Astrocyte (in vitro differentiated cells and primary cell): Measurements from ENCODE around the gene ABCC4. TPM values are rescaled to one million over a fixed set of nuclear protein-coding genes. Genes with fewer than 3 reads are reported as not detected.
A peak's percentile ranks its signal among the peaks of the same experiment; 100 is the strongest.
"Not testable (repeated sequence)": the region's sequence is repeated elsewhere in the genome, so short reads cannot be mapped to it uniquely, and the experiment has no call there.

ENCODE experiments used
- DNase-seq: peaks from one replicate; pipeline ENCODE4 v3.0.0-alpha.2; 2010; ENCODE audit warnings: low read depth
- FAIRE-seq: peaks from 2 replicates; lab custom pipeline; 2011; peaks lifted over from hg19 to GRCh38; lab: Jason Lieb, UNC
- H2AFZ ChIP-seq: 2 replicates; pipeline ENCODE4 v1.6.0; 2012; ENCODE audit warnings: low read depth, low read length, inconsistent platforms
- H3K27ac ChIP-seq: 2 replicates; pipeline ENCODE4 v1.5.1; 2011; ENCODE audit warnings: low read depth, low read length, inconsistent platforms
- H3K27me3 ChIP-seq: 2 replicates; pipeline ENCODE4 v1.6.0; 2011; ENCODE audit warnings: low read length, inconsistent platforms; ENCODE audit not compliant: insufficient read depth
- H3K36me3 ChIP-seq: 2 replicates; pipeline ENCODE4 v1.5.1; 2011; ENCODE audit warnings: low read length, inconsistent platforms; ENCODE audit not compliant: insufficient read depth
- H3K4me1 ChIP-seq: 2 replicates; pipeline ENCODE4 v1.5.1; 2011; ENCODE audit warnings: low read length, inconsistent platforms; ENCODE audit not compliant: insufficient read depth
- H3K4me2 ChIP-seq: 2 replicates; pipeline ENCODE4 v1.6.0; 2012; ENCODE audit warnings: low read length, inconsistent platforms
- H3K4me3 ChIP-seq: 2 replicates; pipeline ENCODE4 v1.5.1; 2011; ENCODE audit warnings: low read depth, mild to moderate bottlenecking, low read length, inconsistent platforms; ENCODE audit not compliant: insufficient read depth
- H3K79me2 ChIP-seq: 2 replicates; pipeline ENCODE4 v1.6.0; 2012; ENCODE audit warnings: mild to moderate bottlenecking, low read length, inconsistent platforms; ENCODE audit not compliant: insufficient read depth
- H3K9ac ChIP-seq: 2 replicates; pipeline ENCODE4 v1.6.0; 2012; ENCODE audit warnings: mild to moderate bottlenecking, low read length, inconsistent platforms
- H3K9me3 ChIP-seq: 2 replicates; pipeline ENCODE4 v1.5.1; 2012; ENCODE audit warnings: low read depth, mild to moderate bottlenecking, low read length, inconsistent platforms; ENCODE audit not compliant: insufficient read depth
- H4K20me1 ChIP-seq: 2 replicates; pipeline ENCODE4 v1.6.0; 2012; ENCODE audit warnings: low read length, inconsistent platforms; ENCODE audit not compliant: insufficient read depth
- H3K27ac Mint-ChIP-seq: one replicate; pipeline ENCODE4 v1.8.0; 2021; ENCODE audit warnings: mild to moderate bottlenecking, mixed read lengths; ENCODE audit not compliant: unreplicated experiment
- H3K27me3 Mint-ChIP-seq: one replicate; pipeline ENCODE4 v1.8.0; 2021; ENCODE audit warnings: low read depth, mixed read lengths; ENCODE audit not compliant: unreplicated experiment
- H3K36me3 Mint-ChIP-seq: one replicate; pipeline ENCODE4 v1.8.0; 2021; ENCODE audit warnings: low read depth, mixed read lengths; ENCODE audit not compliant: unreplicated experiment
- H3K4me1 Mint-ChIP-seq: one replicate; pipeline ENCODE4 v1.8.0; 2021; ENCODE audit warnings: low read depth, mixed read lengths; ENCODE audit not compliant: unreplicated experiment
- H3K4me3 Mint-ChIP-seq: one replicate; pipeline ENCODE4 v1.8.0; 2021; ENCODE audit warnings: mild to moderate bottlenecking, moderate library complexity, mixed read lengths; ENCODE audit not compliant: unreplicated experiment
- H3K9me3 Mint-ChIP-seq: one replicate; pipeline ENCODE4 v1.8.0; 2021; ENCODE audit warnings: mild to moderate bottlenecking, mixed read lengths; ENCODE audit not compliant: unreplicated experiment
- EZH2 ChIP-seq: IDR thresholded peaks from 2 replicates; pipeline ENCODE4 v1.6.1; 2012; ENCODE audit warnings: mild to moderate bottlenecking, low read length, inconsistent platforms; ENCODE audit not compliant: insufficient read depth
- total RNA-seq: library from RNA; stranded (reverse); gene quantifications from 2 replicates; pipeline ENCODE4 v1.2.1, GENCODE V29; 2021
- TF ChIP-seq, protein P1 (sequence below): IDR thresholded peaks from 2 replicates; pipeline ENCODE4 v1.5.1; 2011; ENCODE audit warnings: low read depth, mild to moderate bottlenecking, inconsistent platforms, low read length, moderate library complexity; ENCODE audit not compliant: insufficient read depth

The ABCC4 gene
- total RNA-seq, 1 donor from 2014 or later, result 15.6 TPM

DNA sequence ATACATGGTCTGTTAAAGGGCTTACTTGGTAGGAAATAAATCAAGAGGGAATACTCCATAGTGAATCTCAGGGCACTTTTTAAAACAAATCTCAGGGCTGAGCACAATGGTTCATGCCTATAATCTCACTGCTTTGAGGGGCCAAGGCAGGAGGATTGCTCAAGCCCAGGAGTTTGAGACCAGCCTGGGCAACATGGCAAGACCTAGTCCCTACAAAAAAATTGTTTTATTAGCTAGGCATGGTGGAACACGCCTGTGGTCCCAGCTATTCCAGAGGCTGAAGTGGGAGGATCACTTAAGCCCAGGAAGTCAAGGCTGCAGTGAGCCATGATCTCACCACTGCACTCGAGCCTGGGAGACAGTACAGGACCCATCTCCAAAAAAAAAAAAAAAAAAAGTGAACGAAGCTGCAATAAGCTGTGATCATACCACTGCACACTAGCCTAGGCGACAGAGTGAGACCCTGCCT is 25.2 kb downstream of the ABCC4 start:
- no peak overlapping the region for H2AFZ ChIP-seq
- Mint-ChIP-seq H3K27ac (peak overlapping the region; percentile 55), H3K9me3 (no peaks in the 10 kb centered on the region), H3K4me3 (no peak overlapping the region), H3K27me3 (no peaks in the 10 kb centered on the region), H3K36me3 (no peaks in the 10 kb centered on the region), H3K4me1 (peaks cover 22% of the 10 kb centered on the region)
- H3K4me3 ChIP-seq, result no peak overlapping the region
- peaks cover 15% of the 10 kb centered on the region for H3K79me2 ChIP-seq
- H3K4me1 ChIP-seq, result peaks cover 12% of the 10 kb centered on the region
- TF ChIP-seq, protein P1, sequence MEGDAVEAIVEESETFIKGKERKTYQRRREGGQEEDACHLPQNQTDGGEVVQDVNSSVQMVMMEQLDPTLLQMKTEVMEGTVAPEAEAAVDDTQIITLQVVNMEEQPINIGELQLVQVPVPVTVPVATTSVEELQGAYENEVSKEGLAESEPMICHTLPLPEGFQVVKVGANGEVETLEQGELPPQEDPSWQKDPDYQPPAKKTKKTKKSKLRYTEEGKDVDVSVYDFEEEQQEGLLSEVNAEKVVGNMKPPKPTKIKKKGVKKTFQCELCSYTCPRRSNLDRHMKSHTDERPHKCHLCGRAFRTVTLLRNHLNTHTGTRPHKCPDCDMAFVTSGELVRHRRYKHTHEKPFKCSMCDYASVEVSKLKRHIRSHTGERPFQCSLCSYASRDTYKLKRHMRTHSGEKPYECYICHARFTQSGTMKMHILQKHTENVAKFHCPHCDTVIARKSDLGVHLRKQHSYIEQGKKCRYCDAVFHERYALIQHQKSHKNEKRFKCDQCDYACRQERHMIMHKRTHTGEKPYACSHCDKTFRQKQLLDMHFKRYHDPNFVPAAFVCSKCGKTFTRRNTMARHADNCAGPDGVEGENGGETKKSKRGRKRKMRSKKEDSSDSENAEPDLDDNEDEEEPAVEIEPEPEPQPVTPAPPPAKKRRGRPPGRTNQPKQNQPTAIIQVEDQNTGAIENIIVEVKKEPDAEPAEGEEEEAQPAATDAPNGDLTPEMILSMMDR, result no peak
- TF ChIP-seq EZH2, result no peak
- no peak overlapping the region for H3K4me2 ChIP-seq
- FAIRE-seq, result no peak
- no peak overlapping the region for H3K9ac ChIP-seq
- H4K20me1 ChIP-seq, result no peaks in the 10 kb centered on the region
- H3K27ac ChIP-seq, result no peak overlapping the region
- no peaks in the 10 kb centered on the region for H3K27me3 ChIP-seq
- H3K36me3 ChIP-seq, result no peaks in the 10 kb centered on the region
- no peak for DNase-seq
- no peaks in the 10 kb centered on the region for H3K9me3 ChIP-seq

DNA sequence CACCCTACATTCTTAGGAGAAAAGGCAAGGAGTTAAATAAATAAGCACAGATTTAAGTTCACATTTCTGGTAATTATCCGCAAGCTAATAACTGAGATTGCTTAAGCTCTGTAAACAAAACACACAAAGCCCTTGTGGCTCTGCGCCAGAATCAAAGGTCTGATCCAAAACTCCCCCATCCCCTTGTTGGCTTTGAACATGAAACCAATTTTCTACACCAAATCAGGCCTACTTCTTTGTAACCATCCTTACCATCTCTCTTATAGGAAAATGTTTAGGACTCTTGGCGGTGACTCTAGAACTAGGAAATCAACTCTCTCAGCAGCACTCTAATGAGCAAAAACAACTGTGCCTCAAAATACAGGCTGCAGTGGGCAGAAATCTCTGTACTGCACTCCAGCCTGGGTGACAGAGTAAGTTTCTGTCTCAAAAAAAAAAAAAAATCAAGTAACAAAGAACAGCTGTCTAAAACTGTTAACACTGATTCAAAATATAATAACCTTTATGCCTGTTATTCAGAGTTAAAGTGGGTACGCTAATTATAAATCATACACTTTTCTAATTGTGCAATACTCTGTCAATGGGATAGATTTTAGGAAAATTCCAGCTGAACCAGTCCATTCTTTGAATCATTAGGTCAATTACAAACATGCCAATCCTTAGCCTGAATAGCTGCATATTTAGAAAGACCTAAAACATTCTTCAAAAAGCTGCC is 25.8 kb downstream of the ABCC4 start:
- peaks cover 25% of the 10 kb centered on the region for H3K4me1 Mint-ChIP-seq
- Histone ChIP-seq H2AFZ (no peak overlapping the region), H4K20me1 (no peaks in the 10 kb centered on the region), H3K4me3 (no peak overlapping the region), H3K36me3 (no peaks in the 10 kb centered on the region), H3K27me3 (no peaks in the 10 kb centered on the region), H3K9ac (no peak overlapping the region), H3K9me3 (no peaks in the 10 kb centered on the region), H3K4me1 (peaks cover 15% of the 10 kb centered on the region), H3K27ac (no peak overlapping the region), H3K79me2 (peaks cover 16% of the 10 kb centered on the region), H3K4me2 (no peak overlapping the region)
- H3K36me3 Mint-ChIP-seq, result no peaks in the 10 kb centered on the region
- no peak for FAIRE-seq
- peak overlapping the region; percentile 55 for H3K27ac Mint-ChIP-seq
- no peaks in the 10 kb centered on the region for H3K27me3 Mint-ChIP-seq
- H3K4me3 Mint-ChIP-seq, result no peak overlapping the region
- H3K9me3 Mint-ChIP-seq, result no peaks in the 10 kb centered on the region
- DNase-seq, result peak; percentile 67
- TF ChIP-seq, protein P1, result no peak
- TF ChIP-seq EZH2, result no peak

DNA sequence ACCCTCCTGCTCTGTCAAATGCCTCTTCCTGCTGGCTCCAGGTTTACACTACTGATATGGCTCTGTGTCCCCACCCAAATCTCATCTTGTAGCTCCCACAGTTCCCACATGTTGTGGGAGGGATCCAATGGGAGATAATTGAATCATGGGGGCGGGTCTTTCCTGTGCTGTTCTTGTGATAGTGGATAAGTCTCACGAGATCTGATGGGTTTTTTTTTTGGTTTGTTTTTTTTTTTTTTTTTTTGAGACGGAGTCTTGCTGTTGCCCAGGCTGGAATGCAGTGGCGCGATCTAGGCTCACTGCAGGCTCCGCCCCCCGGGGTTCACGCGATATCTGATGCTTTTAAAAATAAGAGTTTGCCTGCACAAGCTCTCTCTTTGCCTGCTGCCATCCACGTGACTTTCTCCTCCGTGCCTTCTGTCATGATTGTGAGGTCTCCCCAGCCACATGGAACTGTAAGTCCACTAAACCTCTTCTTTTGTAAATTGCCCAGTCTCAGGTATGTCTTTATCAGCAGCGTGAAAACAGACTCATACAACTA is 27.6 kb downstream of the ABCC4 start:
- H4K20me1 ChIP-seq, H3K4me2 ChIP-seq, FAIRE-seq, H3K27me3 Mint-ChIP-seq, H3K36me3 Mint-ChIP-seq, H3K36me3 ChIP-seq, H3K4me3 Mint-ChIP-seq, H3K9me3 ChIP-seq, H3K4me3 ChIP-seq, H3K27ac Mint-ChIP-seq, H2AFZ ChIP-seq, H3K27me3 ChIP-seq, DNase-seq, H3K9me3 Mint-ChIP-seq, H3K27ac ChIP-seq, H3K9ac ChIP-seq: not testable (repeated sequence)
- H3K4me1 ChIP-seq, result peaks cover 18% of the 10 kb centered on the region
- peaks cover 14% of the 10 kb centered on the region for H3K79me2 ChIP-seq
- H3K4me1 Mint-ChIP-seq, result peaks cover 33% of the 10 kb centered on the region

DNA sequence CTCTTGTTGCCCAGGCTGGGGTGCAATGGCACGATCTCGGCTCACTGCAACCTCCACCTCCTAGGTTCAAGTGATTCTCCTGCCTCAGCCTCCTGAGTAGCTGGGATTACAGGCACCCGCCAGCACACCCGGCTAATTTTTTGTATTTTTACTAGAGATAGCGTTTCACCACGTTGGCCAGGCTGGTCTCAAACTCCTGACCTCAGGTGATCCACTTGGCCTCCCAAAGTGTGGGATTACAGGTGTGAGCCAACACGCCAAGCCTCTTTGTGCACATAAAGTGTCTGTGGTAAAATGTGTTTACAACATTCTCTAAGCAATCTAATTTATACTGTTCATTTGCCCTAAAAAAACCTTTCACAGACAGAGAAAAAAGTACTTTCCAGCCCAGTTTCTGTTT is 29.2 kb downstream of the ABCC4 start:
- not testable (repeated sequence) for DNase-seq, H3K4me3 ChIP-seq, H3K27me3 ChIP-seq, H3K4me3 Mint-ChIP-seq, FAIRE-seq, H3K36me3 ChIP-seq, H3K9me3 ChIP-seq, H3K9me3 Mint-ChIP-seq, H4K20me1 ChIP-seq, H2AFZ ChIP-seq, H3K36me3 Mint-ChIP-seq, H3K27me3 Mint-ChIP-seq
- H3K9ac ChIP-seq, result peak overlapping the region; percentile 23
- H3K79me2 ChIP-seq, result peaks cover 11% of the 10 kb centered on the region
- H3K27ac ChIP-seq, result peak overlapping the region; percentile 57
- Mint-ChIP-seq H3K27ac (peak overlapping the region; percentile 47), H3K4me1 (peaks cover 43% of the 10 kb centered on the region)
- peaks cover 32% of the 10 kb centered on the region for H3K4me1 ChIP-seq
- peak overlapping the region; percentile 69 for H3K4me2 ChIP-seq
